ENCODE results near the gene HOXA7. TPM values are rescaled to one million over a fixed set of nuclear protein-coding genes. Genes with fewer than 3 reads are reported as not detected.

Gene HOXA7
- polyA plus RNA-seq, 1 of the 3 experiments (the other 2 are of a cell fraction): not detected

GRCh38 chr7:27198871-27199801 is 42.7 kb upstream of the HOXA7 start:
- H3F3A ChIP-seq (replicated peaks; ENCODE audit: insufficient read depth): peaks cover 8% of the 10 kb centered on the region
- no peaks in the 10 kb centered on the region for H3K9me2 ChIP-seq
- DNase-seq: peak; percentile 70
- TF ChIP-seq EZH2phosphoT487 (IDR thresholded peaks at IDR 0.05; ENCODE audit: borderline replicate concordance, low read depth) (peak; percentile 99), FOXJ3 (CRISPR knock-in tag; IDR thresholded peaks at IDR 0.05) (no peak)
- no peaks in the 10 kb centered on the region for H3K9me3 ChIP-seq
- H4K20me1 ChIP-seq (ENCODE audit: insufficient read depth): peaks cover 9% of the 10 kb centered on the region
- no peak overlapping the region; a peak in 1 of 4 replicates for H3K4me3 ChIP-seq (ENCODE audit: low read depth in 2 of 2, low read length in 1 of 2)
- 5% methylated on average over 51 of the region's 93 CpGs for WGBS (ENCODE audit: low lambda C conversion rate)
- no peaks in the 10 kb centered on the region; a peak in 1 of 4 replicates for H3K4me1 ChIP-seq (ENCODE audit: control insufficient read depth in 1 of 2, insufficient read depth in 2 of 2, low read depth in 1 of 2, low read length in 1 of 2)
- H3K79me2 ChIP-seq (ENCODE audit: insufficient read depth): no peaks in the 10 kb centered on the region
- H3K27ac ChIP-seq (ENCODE audit: low read depth in 2 of 2, low read length in 1 of 2): no peak overlapping the region
- ChIA-PET CTCF (interaction anchor here (0.5 to 5.2 kb wide), 20 partner anchors 10 to 897 kb away, joined by 3 to 44 read pairs (median 4); no protein-coding TSS in a partner anchor), POLR2A (interaction anchor here (0.5 to 0.6 kb wide), 2 partner anchors 10 to 723 kb away, joined by 3 to 4 read pairs; no protein-coding TSS in a partner anchor)
- no peak overlapping the region for H3K9ac ChIP-seq
- H2AFZ ChIP-seq (ENCODE audit: low read depth): no peak overlapping the region
- no peaks in the 10 kb centered on the region for H3K36me3 ChIP-seq (replicated peaks in 1 of 2; ENCODE audit: control insufficient read depth in 1 of 2, insufficient read depth in 2 of 2, low read length in 1 of 2)
- peaks cover 84% of the 10 kb centered on the region for H3K27me3 ChIP-seq (ENCODE audit: insufficient read depth)
- H3K4me2 ChIP-seq: no peak overlapping the region

GRCh38 chr7:27198138-27198841 is 41.8 kb upstream of the HOXA7 start:
- no peak overlapping the region for H2AFZ ChIP-seq (ENCODE audit: low read depth)
- no peak overlapping the region for H3K4me2 ChIP-seq
- CTCF ChIA-PET: interaction anchor here (0.6 to 5.2 kb wide), 15 partner anchors 12 to 898 kb away, joined by 3 to 44 read pairs (median 3); no protein-coding TSS in a partner anchor
- no peaks in the 10 kb centered on the region for H3K9me3 ChIP-seq
- H3K9ac ChIP-seq: no peak overlapping the region
- H4K20me1 ChIP-seq (ENCODE audit: insufficient read depth): peaks cover 9% of the 10 kb centered on the region
- H3K79me2 ChIP-seq (ENCODE audit: insufficient read depth): no peaks in the 10 kb centered on the region
- DNase-seq: no peak
- peaks cover 8% of the 10 kb centered on the region for H3F3A ChIP-seq (replicated peaks; ENCODE audit: insufficient read depth)
- POLR2A ChIA-PET: interaction anchor here (0.5 kb wide), 1 partner anchor 11 kb away, joined by 4 read pairs; no protein-coding TSS in a partner anchor
- WGBS (ENCODE audit: low lambda C conversion rate): 11% methylated on average over 29 of the region's 29 CpGs
- H3K4me1 ChIP-seq (ENCODE audit: control insufficient read depth in 1 of 2, insufficient read depth in 2 of 2, low read depth in 1 of 2, low read length in 1 of 2): no peaks in the 10 kb centered on the region; a peak in 1 of 4 replicates
- H3K27ac ChIP-seq (ENCODE audit: low read depth in 2 of 2, low read length in 1 of 2): no peak overlapping the region
- H3K9me2 ChIP-seq: no peaks in the 10 kb centered on the region
- H3K27me3 ChIP-seq (ENCODE audit: insufficient read depth): peaks cover 84% of the 10 kb centered on the region
- H3K4me3 ChIP-seq (ENCODE audit: low read depth in 2 of 2, low read length in 1 of 2): no peak overlapping the region
- H3K36me3 ChIP-seq (replicated peaks in 1 of 2; ENCODE audit: control insufficient read depth in 1 of 2, insufficient read depth in 2 of 2, low read length in 1 of 2): no peaks in the 10 kb centered on the region
- no peak for TF ChIP-seq RFX5 (IDR thresholded peaks at IDR 0.05; ENCODE audit: low read length)
- no peak for TF ChIP-seq SIN3A (IDR thresholded peaks at IDR 0.05; ENCODE audit: borderline replicate concordance, low read depth, low read length)
- TF ChIP-seq GABPA (IDR thresholded peaks at IDR 0.05; ENCODE audit: low read depth): no peak
- TF ChIP-seq PBX3 (IDR thresholded peaks at IDR 0.05): no peak
- TF ChIP-seq JUND (IDR thresholded peaks at IDR 0.05): no peak
- no peak for TF ChIP-seq TAF1 (IDR thresholded peaks at IDR 0.05; ENCODE audit: borderline replicate concordance, low read depth, low read length)
- no peak for TF ChIP-seq MEF2A (IDR thresholded peaks at IDR 0.05; ENCODE audit: borderline replicate concordance, low read depth)
- no peak for TF ChIP-seq YY1 (IDR thresholded peaks at IDR 0.05; ENCODE audit: low read depth)
- no peak for TF ChIP-seq NRF1 (IDR thresholded peaks at IDR 0.05; ENCODE audit: low read depth, low read length)
- TF ChIP-seq EP300 (IDR thresholded peaks at IDR 0.05; ENCODE audit: borderline replicate concordance in 1 of 2, low read depth in 1 of 2, low read length in 1 of 2): no peak
- no peak for TF ChIP-seq FOXJ3 (CRISPR knock-in tag; IDR thresholded peaks at IDR 0.05)
- TF ChIP-seq TEAD4 (IDR thresholded peaks at IDR 0.05; ENCODE audit: borderline replicate concordance, insufficient read depth): no peak
- no peak for TF ChIP-seq FOSL2 (IDR thresholded peaks at IDR 0.05; ENCODE audit: borderline replicate concordance, low read depth)
- TF ChIP-seq CHD2 (IDR thresholded peaks at IDR 0.05; ENCODE audit: low read length, partially characterized antibody): no peak
- no peak for TF ChIP-seq USF1 (IDR thresholded peaks at IDR 0.05; ENCODE audit: borderline replicate concordance, low read depth)
- no peak for TF ChIP-seq ZBTB33 (IDR thresholded peaks at IDR 0.05; ENCODE audit: borderline replicate concordance, low read depth)
- no peak for TF ChIP-seq CTCF (IDR thresholded peaks at IDR 0.05)

Measured in SK-N-SH (cell line).